Ascending aorta (tissue), 2 donors: Measurements from ENCODE around the gene CPA5. TPM values are rescaled to one million over a fixed set of nuclear protein-coding genes. Genes with fewer than 3 reads are reported as not detected.

ENCODE experiments used
- DNase-seq, 2 donors: peaks; one replicate each; pipeline ENCODE4 v3.0.0-alpha.2; 2019; ENCODE audit warnings: low spot score in 2 of 2
- H3K27ac ChIP-seq, 2 donors: fragments of 200-600 bp; sonication (generic); one replicate each; pipeline ENCODE4 v1.5.1; 2016 to 2017; ENCODE audit warnings: mild to moderate bottlenecking in 1 of 2
- H3K27me3 ChIP-seq: fragments of 200-600 bp; sonication (generic); one replicate; pipeline ENCODE4 v1.5.1; 2017
- H3K36me3 ChIP-seq, 2 donors: fragments of 200-600 bp; sonication (generic); one replicate each; pipeline ENCODE4 v1.5.1; 2016
- H3K4me1 ChIP-seq, 2 donors: fragments of 200-600 bp; sonication (generic); one replicate each; pipeline ENCODE4 v1.5.1; 2016 to 2017; ENCODE audit warnings: mild to moderate bottlenecking in 1 of 2
- H3K4me3 ChIP-seq, 2 donors: fragments of 200-600 bp; sonication (generic); one replicate each; pipeline ENCODE4 v1.5.1; 2016 to 2017; ENCODE audit warnings: mild to moderate bottlenecking in 1 of 2
- H3K9me3 ChIP-seq, 2 donors: fragments of 200-600 bp; sonication (generic); one replicate each; pipeline ENCODE4 v1.5.1; 2016
- CTCF ChIP-seq, 3 experiments: fragments of 200-600 bp in 2 of 3; fragments of 450-650 bp in 1 of 3; sonication (generic) in 2 of 3; IDR thresholded peaks; one replicate each; pipeline ENCODE4 v1.5.1; 2016 to 2019; ENCODE audit warnings: antibody characterized with exemption in 3 of 3, mild to moderate bottlenecking in 1 of 3, moderate library complexity in 1 of 3
- intact Hi-C: fragments of 100-400 bp; cut with DNase I; formaldehyde crosslinking; loops from one replicate; pipeline ENCODE4 v1.15.1; 2023
- total RNA-seq: library from RNA; depleted of rRNA; stranded (reverse); fragments of >200 nt; gene quantifications from one replicate; pipeline ENCODE4 v1.1.0, GENCODE V29; 2016

CPA5 gene
- total RNA-seq, 1 donor from 2014 or later = not detected

GRCh38 chr7:130365511-130366441, 21.2 kb downstream of the CPA5 start:
- intact Hi-C loops = loop anchor here (10.0 kb wide), 1 partner anchor 299 kb away; the partner anchor contains the start of gene COPG2
- Histone ChIP-seq H3K27me3 (no peaks in the 10 kb centered on the region), H3K36me3 (no peaks in the 10 kb centered on the region), H3K27ac (no peak overlapping the region), H3K4me3 (no peak overlapping the region), H3K9me3 (no peaks in the 10 kb centered on the region), H3K4me1 (peaks cover 5 to 27% of the 10 kb centered on the region in 2 donors)
- no peak for DNase-seq
- no peak for TF ChIP-seq CTCF (IDR thresholded peaks at IDR 0.05)

GRCh38 chr7:130366564-130366963, 21.9 kb downstream of the CPA5 start:
- no peak for TF ChIP-seq CTCF (IDR thresholded peaks at IDR 0.05)
- H3K4me3 ChIP-seq = no peak overlapping the region
- H3K36me3 ChIP-seq = no peaks in the 10 kb centered on the region
- no peaks in the 10 kb centered on the region for H3K27me3 ChIP-seq
- no peak overlapping the region for H3K27ac ChIP-seq
- peaks cover 8 to 28% of the 10 kb centered on the region in 2 donors for H3K4me1 ChIP-seq
- no peaks in the 10 kb centered on the region for H3K9me3 ChIP-seq
- peak in 1 of 2 donors; percentile 49 for DNase-seq
- intact Hi-C loops = loop anchor here (10.0 kb wide), 1 partner anchor 298 kb away; the partner anchor contains the start of gene COPG2

- no peaks in the 10 kb centered on the region for H3K36me3 ChIP-seq
- H3K4me1 ChIP-seq = peaks cover 8 to 30% of the 10 kb centered on the region in 2 donors
- H3K27ac ChIP-seq = no peak overlapping the region
- no peaks in the 10 kb centered on the region for H3K9me3 ChIP-seq
- H3K27me3 ChIP-seq = no peaks in the 10 kb centered on the region
- no peak for DNase-seq
- intact Hi-C loops = loop anchor here (10.0 kb wide), 1 partner anchor 298 kb away; the partner anchor contains the start of gene COPG2
- no peak overlapping the region for H3K4me3 ChIP-seq
- no peak for TF ChIP-seq CTCF (IDR thresholded peaks at IDR 0.05)
Measured at GRCh38 chr7:130367088-130367755, 22.6 kb downstream of the CPA5 start.

DNA sequence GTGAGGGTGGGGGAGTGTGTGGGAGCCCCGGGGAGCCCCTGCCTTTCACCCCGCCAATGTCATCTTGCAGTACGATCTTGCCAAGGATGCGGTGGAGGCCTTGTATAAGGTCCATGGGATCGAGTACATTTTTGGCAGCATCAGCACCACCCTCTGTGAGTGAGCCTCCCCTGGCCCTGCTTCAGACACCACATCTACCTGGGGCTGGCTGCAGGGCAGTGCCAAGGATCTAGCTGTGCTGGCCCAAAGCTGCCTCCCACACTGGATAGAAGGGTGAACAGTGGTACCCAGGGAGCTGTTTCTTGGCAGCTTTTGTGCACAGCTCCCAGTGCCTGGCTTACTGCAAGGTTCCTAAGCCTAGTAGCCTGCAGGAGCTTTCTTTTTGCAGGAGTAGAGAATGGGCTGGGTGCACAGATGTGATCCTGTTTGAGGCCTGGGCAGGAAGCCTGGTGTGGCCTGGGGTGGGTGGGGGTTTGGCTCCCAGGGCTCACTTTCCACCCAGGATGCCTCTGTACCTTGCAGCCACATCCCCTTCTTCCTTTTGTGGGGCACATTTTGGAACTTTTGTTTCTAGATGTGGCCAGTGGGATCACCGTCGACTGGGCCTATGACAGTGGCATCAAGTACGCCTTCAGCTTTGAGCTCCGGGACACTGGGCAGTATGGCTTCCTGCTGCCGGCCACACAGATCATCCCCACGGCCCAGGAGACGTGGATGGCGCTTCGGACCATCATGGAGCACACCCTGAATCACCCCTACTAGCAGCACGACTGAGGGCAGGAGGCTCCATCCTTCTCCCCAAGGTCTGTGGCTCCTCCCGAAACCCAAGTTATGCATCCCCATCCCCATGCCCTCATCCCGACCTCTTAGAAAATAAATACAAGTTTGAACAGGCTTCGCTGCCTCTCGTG, 23.5 kb downstream of the CPA5 start:
- Histone ChIP-seq H3K9me3 (no peaks in the 10 kb centered on the region), H3K27me3 (no peaks in the 10 kb centered on the region), H3K36me3 (no peaks in the 10 kb centered on the region), H3K4me1 (peaks cover 13 to 39% of the 10 kb centered on the region in 2 donors), H3K4me3 (no peak overlapping the region), H3K27ac (no peak overlapping the region)
- intact Hi-C loops = loop anchor here (10.0 kb wide), 1 partner anchor 297 kb away; the partner anchor contains the start of gene COPG2
- no peak for DNase-seq
- TF ChIP-seq CTCF (IDR thresholded peaks at IDR 0.05) = no peak
